B cell (primary cell): Measurements from ENCODE around the gene GART. TPM values are rescaled to one million over a fixed set of nuclear protein-coding genes. Genes with fewer than 3 reads are reported as not detected.

Experiments used
- ATAC-seq: fragments of 200-7000 bp; cut with Tn5 transposase; one replicate; pipeline ENCODE4 v1.10.0; 2021; ENCODE audit warnings: low read depth, mild to moderate bottlenecking, moderate number of reproducible peaks, moderate library complexity
- CTCF ChIA-PET: fragments of 350-600 bp; sonication (Branson Sonifier 250); formaldehyde crosslinking; loops from one replicate; lab custom pipeline; 2021; ENCODE audit warnings: antibody characterized with exemption, inconsistent platforms; lab: Charles Lee
- POLR2A ChIA-PET: fragments of 350-600 bp; sonication (Branson Sonifier 250); formaldehyde crosslinking; loops from one replicate; lab custom pipeline; 2021; ENCODE audit warnings: antibody characterized with exemption; lab: Charles Lee
- DNase-seq: peaks from one replicate; pipeline ENCODE4 v3.0.0; 2013
- H2AFZ ChIP-seq: 2 replicates; pipeline ENCODE4 v1.6.1; 2012; ENCODE audit warnings: mild to moderate bottlenecking, low read depth, low read length; ENCODE audit not compliant: insufficient read depth, poor library complexity, severe bottlenecking
- H3K27ac ChIP-seq, 2 donors: 1 replicate in 1 of 2; 2 replicates in 1 of 2; pipeline ENCODE4 v1.5.1; 2012 to 2013; ENCODE audit warnings: low read length in 2 of 2, mild to moderate bottlenecking in 2 of 2, moderate library complexity in 1 of 2
- H3K27me3 ChIP-seq, 4 experiments: fragments of 200-600 bp in 1 of 4; sonication (generic) in 1 of 4; replicated peaks in 1 of 4; 1 replicate in 2 of 4; 2 replicates in 2 of 4; pipeline versions ENCODE4 v1.6.1 to v1.7.0; 2013 to 2016; ENCODE audit warnings: low read length in 3 of 4, mild to moderate bottlenecking in 2 of 4, mixed read lengths in 1 of 4, moderate library complexity in 1 of 4; ENCODE audit not compliant: insufficient read depth in 4 of 4, control insufficient read depth in 3 of 4; ENCODE audit errors: control extremely low read depth in 1 of 4
- H3K36me3 ChIP-seq, 2 experiments: replicated peaks in 1 of 2; 1 replicate in 1 of 2; 2 replicates in 1 of 2; pipeline versions ENCODE4 v1.6.1 to v1.7.1; 2013; ENCODE audit warnings: low read length in 1 of 2; ENCODE audit not compliant: insufficient read depth in 2 of 2, control insufficient read depth in 1 of 2; ENCODE audit errors: control extremely low read depth in 1 of 2, extremely low read depth in 1 of 2
- H3K4me1 ChIP-seq, 2 donors: fragments of 200-600 bp in 1 of 2; sonication (generic) in 1 of 2; 1 replicate in 1 of 2; 2 replicates in 1 of 2; pipeline versions ENCODE4 v1.5.1 to v1.6.1; 2013 to 2017; ENCODE audit warnings: low read length in 2 of 2; ENCODE audit not compliant: control insufficient read depth in 2 of 2, insufficient read depth in 2 of 2
- H3K4me2 ChIP-seq: replicated peaks from 2 replicates; pipeline ENCODE3; 2012; ENCODE audit warnings: mild to moderate bottlenecking, low read depth, low read length; ENCODE audit not compliant: poor library complexity, severe bottlenecking
- H3K4me3 ChIP-seq, 5 experiments: fragments of 200-600 bp in 1 of 5; sonication (generic) in 1 of 5; 1 replicate in 3 of 5; 2 replicates in 2 of 5; pipeline versions ENCODE4 v1.5.1 to v1.7.0; 2011 to 2016; ENCODE audit warnings: low read length in 4 of 5, mild to moderate bottlenecking in 4 of 5, low read depth in 2 of 5, control low read depth in 1 of 5, moderate library complexity in 1 of 5; ENCODE audit not compliant: insufficient read depth in 1 of 5; ENCODE audit errors: control extremely low read depth in 1 of 5, extremely low read depth in 1 of 5
- H3K79me2 ChIP-seq: fragments of 200-600 bp; sonication (generic); one replicate; pipeline ENCODE4 v1.6.0; 2016; ENCODE audit warnings: low read length; ENCODE audit not compliant: control insufficient read depth, insufficient read depth
- H3K9ac ChIP-seq: fragments of 200-600 bp; sonication (generic); 2 replicates; pipeline ENCODE4 v1.6.1; 2017; ENCODE audit warnings: mild to moderate bottlenecking, low read length, moderate library complexity
- H3K9me3 ChIP-seq, 3 donors: one replicate each; pipeline versions ENCODE4 v1.6.1 to v1.7.1; 2013; ENCODE audit warnings: low read length in 2 of 3; ENCODE audit not compliant: control insufficient read depth in 2 of 3, insufficient read depth in 1 of 3; ENCODE audit errors: control extremely low read depth in 1 of 3
- H4K20me1 ChIP-seq: 2 replicates; pipeline ENCODE4 v1.6.0; 2012; ENCODE audit warnings: mild to moderate bottlenecking, low read length; ENCODE audit not compliant: insufficient read depth, control insufficient read depth, poor library complexity, severe bottlenecking
- H3K27ac Mint-ChIP-seq: one replicate; pipeline ENCODE4 v1.8.0; 2021; ENCODE audit warnings: mixed read lengths
- H3K27me3 Mint-ChIP-seq: one replicate; pipeline ENCODE4 v1.8.0; 2021; ENCODE audit warnings: mixed read lengths
- H3K4me1 Mint-ChIP-seq: one replicate; pipeline ENCODE4 v1.8.0; 2021; ENCODE audit warnings: mixed read lengths
- H3K4me3 Mint-ChIP-seq: one replicate; pipeline ENCODE4 v1.8.0; 2021; ENCODE audit warnings: mixed read lengths
- H3K9me3 Mint-ChIP-seq: one replicate; pipeline ENCODE4 v1.8.0; 2022; ENCODE audit warnings: mixed read lengths; ENCODE audit not compliant: insufficient read depth
- EZH2 ChIP-seq: IDR thresholded peaks from 2 replicates; pipeline ENCODE4 v1.6.1; 2012; ENCODE audit warnings: borderline replicate concordance, low read depth, mild to moderate bottlenecking, moderate library complexity, low read length; ENCODE audit not compliant: insufficient read depth, poor library complexity, severe bottlenecking
- WGBS: methylation state at CpG from one replicate; pipeline ENCODE4 v1.1.5; 2013; ENCODE audit warnings: missing lambda C conversion rate; ENCODE audit not compliant: insufficient coverage; 5-methylcytosine and 5-hydroxymethylcytosine counted together
- intact Hi-C: fragments of 100-400 bp; cut with micrococcal nuclease; formaldehyde crosslinking; loops from one replicate; pipeline ENCODE4 v1.10.0; 2022
- polyA plus RNA-seq: library from polyadenylated mRNA; depleted of rRNA; stranded (reverse); fragments of >200 nt; gene quantifications from 2 replicates; pipeline ENCODE4 v1.2.3, GENCODE V29; 2012
- total RNA-seq, 2 donors: library from RNA; stranded (reverse); fragments of 120-200 nt in 1 of 2; gene quantifications; 1 replicate in 1 of 2; 2 replicates in 1 of 2; pipeline versions ENCODE4 v1.2.3 to v1.2.4, GENCODE V29; 2013 to 2022
- TF ChIP-seq, protein P1 (sequence below): fragments of 200-600 bp; IDR thresholded peaks from one replicate; pipeline ENCODE4 v1.8.0; 2022; ENCODE audit warnings: antibody characterized with exemption, mild to moderate bottlenecking

Gene GART
- total and polyA plus RNA-seq, 2 donors (not counting 1 experiment from before 2014, with no cell fraction given), result 8.7 to 58.3 TPM

DNA sequence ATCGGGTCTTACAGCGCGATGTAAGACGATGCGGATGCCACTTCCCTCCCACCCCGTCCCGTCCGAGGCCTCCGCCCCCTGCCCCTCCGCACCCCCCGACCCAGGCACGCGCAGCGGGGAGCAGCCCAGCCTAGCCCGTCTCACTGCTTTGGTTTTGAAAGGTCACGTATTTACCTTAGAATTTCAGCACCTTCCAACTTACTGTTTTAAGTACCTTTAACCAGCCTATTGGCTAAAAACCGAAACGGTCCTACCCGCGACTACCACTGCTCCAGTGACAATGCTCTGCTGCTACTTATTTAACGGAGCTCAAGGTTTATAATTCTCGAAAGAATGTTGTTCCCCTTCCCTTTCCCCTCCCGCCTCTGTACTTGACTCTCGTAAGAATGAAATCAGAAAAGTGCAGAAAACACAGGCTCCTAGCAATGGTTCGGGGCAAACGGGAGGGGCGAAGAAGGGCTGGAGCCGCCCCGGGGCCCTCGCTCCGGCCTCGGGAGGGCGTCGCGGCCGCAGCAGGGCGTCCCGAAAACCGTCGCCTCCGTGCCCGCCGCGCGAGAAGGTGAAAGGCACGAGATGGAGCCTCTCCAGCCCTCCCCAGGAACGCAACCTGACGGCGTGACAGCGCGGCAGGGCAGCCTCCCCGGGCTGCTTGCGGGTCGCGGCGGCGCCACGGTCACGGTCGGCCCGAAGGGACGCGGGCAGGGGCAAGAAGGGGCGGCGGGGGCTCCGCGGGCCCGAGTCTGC lies 62.8 kb downstream of the GART start:
- Histone ChIP-seq H3K9ac (peak overlapping the region; percentile 75), H3K79me2 (peaks cover 29% of the 10 kb centered on the region), H3K4me3 (peak overlapping the region; percentile 70 to 91 (median 78)), H3K27me3 (no peaks in the 10 kb centered on the region), H3K9me3 (no peaks in the 10 kb centered on the region), H2AFZ (peak overlapping the region; percentile 85), H4K20me1 (no peaks in the 10 kb centered on the region), H3K36me3 (no peaks in the 10 kb centered on the region), H3K4me2 (peak overlapping the region; percentile 81), H3K4me1 (peaks cover 12 to 14% of the 10 kb centered on the region in 2 donors), H3K27ac (peak overlapping the region; percentile 30 to 95)
- DNase-seq (no peak), ATAC-seq (peak; percentile 8)
- no peak for TF ChIP-seq EZH2
- TF ChIP-seq, protein P1, sequence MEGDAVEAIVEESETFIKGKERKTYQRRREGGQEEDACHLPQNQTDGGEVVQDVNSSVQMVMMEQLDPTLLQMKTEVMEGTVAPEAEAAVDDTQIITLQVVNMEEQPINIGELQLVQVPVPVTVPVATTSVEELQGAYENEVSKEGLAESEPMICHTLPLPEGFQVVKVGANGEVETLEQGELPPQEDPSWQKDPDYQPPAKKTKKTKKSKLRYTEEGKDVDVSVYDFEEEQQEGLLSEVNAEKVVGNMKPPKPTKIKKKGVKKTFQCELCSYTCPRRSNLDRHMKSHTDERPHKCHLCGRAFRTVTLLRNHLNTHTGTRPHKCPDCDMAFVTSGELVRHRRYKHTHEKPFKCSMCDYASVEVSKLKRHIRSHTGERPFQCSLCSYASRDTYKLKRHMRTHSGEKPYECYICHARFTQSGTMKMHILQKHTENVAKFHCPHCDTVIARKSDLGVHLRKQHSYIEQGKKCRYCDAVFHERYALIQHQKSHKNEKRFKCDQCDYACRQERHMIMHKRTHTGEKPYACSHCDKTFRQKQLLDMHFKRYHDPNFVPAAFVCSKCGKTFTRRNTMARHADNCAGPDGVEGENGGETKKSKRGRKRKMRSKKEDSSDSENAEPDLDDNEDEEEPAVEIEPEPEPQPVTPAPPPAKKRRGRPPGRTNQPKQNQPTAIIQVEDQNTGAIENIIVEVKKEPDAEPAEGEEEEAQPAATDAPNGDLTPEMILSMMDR, result no peak
- peak overlapping the region; percentile 95 for H3K27ac Mint-ChIP-seq
- H3K4me1 Mint-ChIP-seq, result peaks cover 17% of the 10 kb centered on the region
- POLR2A ChIA-PET, result interaction anchor here (0.5 to 2.7 kb wide), 11 partner anchors 11 to 708 kb away, joined by 3 to 44 read pairs (median 7); partner anchors contain the start of genes DNAJC28, DONSON, GART and IL10RB
- intact Hi-C loops, result loop anchor here (1.0 to 10.0 kb wide), 4 partner anchors 163 to 1084 kb away; partner anchors contain the start of genes CFAP298, ITSN1, PAXBP1 and URB1
- WGBS, result under 1% methylated on average over 57 of the region's 68 CpGs
- no peaks in the 10 kb centered on the region for H3K27me3 Mint-ChIP-seq
- no peaks in the 10 kb centered on the region for H3K9me3 Mint-ChIP-seq
- H3K4me3 Mint-ChIP-seq, result peak overlapping the region; percentile 94
- CTCF ChIA-PET, result interaction anchor here (0.6 to 2.6 kb wide), 11 partner anchors 12 to 282 kb away, joined by 3 to 18 read pairs (median 5); partner anchors contain the start of genes DNAJC28, GART, IFNAR1 and SON

- Histone ChIP-seq H3K27me3 (no peaks in the 10 kb centered on the region), H3K4me2 (peak overlapping the region; percentile 81), H3K4me1 (peaks cover 12 to 14% of the 10 kb centered on the region in 2 donors), H4K20me1 (no peaks in the 10 kb centered on the region), H2AFZ (peak overlapping the region; percentile 85), H3K79me2 (peaks cover 38% of the 10 kb centered on the region), H3K36me3 (no peaks in the 10 kb centered on the region), H3K27ac (peak overlapping the region in 1 of 2 donors; percentile 95), H3K9ac (peak overlapping the region; percentile 75), H3K4me3 (peak overlapping the region; percentile 70 to 91 (median 78)), H3K9me3 (peaks cover 0 to 3% (median 0%) of the 10 kb centered on the region in 3 donors)
- Mint-ChIP-seq H3K4me3 (peak overlapping the region; percentile 94), H3K9me3 (no peaks in the 10 kb centered on the region), H3K27me3 (no peaks in the 10 kb centered on the region), H3K27ac (peak overlapping the region; percentile 95), H3K4me1 (peaks cover 19% of the 10 kb centered on the region)
- no peak for ATAC-seq
- intact Hi-C loops, result loop anchor here (2.0 to 10.0 kb wide), 3 partner anchors 707 to 1083 kb away; partner anchors contain the start of genes CFAP298, PAXBP1 and URB1
- CTCF ChIA-PET, result no interaction called here
- no peak for DNase-seq
- WGBS, result 63% methylated on average over 5 of the region's 9 CpGs
- POLR2A ChIA-PET, result no interaction called here
- no peak for TF ChIP-seq EZH2
- TF ChIP-seq, protein P1, result no peak
Observed at GRCh38 chr21:33478182-33478581, 63.7 kb downstream of the GART start.
